BLaER1 treated with 17β-estradiol and CSF1 and Interleukin-3, amounts not matched to agents 10 nM and 100 nM (cell line): ENCODE measurements around the gene GSC.

Experiments
- H3K27ac ChIP-seq, 11 experiments: shearing (Covaris generic); formaldehyde crosslinking; 2 replicates each; pipeline ENCODE4 v1.8.1; 2022
- H3K27me3 ChIP-seq, 11 experiments: shearing (Covaris generic); formaldehyde crosslinking; 2 replicates each; pipeline ENCODE4 v1.8.1; 2022
- H3K36me3 ChIP-seq, 11 experiments: shearing (Covaris generic); formaldehyde crosslinking; 2 replicates each; pipeline ENCODE4 v1.8.1; 2022
- H3K4me1 ChIP-seq, 10 experiments: shearing (Covaris generic); formaldehyde crosslinking; 2 replicates each; pipeline ENCODE4 v1.8.1; 2022
- H3K4me2 ChIP-seq, 11 experiments: shearing (Covaris generic); formaldehyde crosslinking; 2 replicates each; pipeline ENCODE4 v1.8.1; 2022
- H3K4me3 ChIP-seq, 10 experiments: shearing (Covaris generic); formaldehyde crosslinking; 2 replicates each; pipeline ENCODE4 v1.8.1; 2022
- H3K9ac ChIP-seq, 11 experiments: shearing (Covaris generic); formaldehyde crosslinking; 2 replicates each; pipeline ENCODE4 v1.8.1; 2022
- H3K9me3 ChIP-seq, 11 experiments: shearing (Covaris generic); formaldehyde crosslinking; replicated peaks in 1 of 11; 2 replicates each; pipeline ENCODE4 v1.8.1; 2022
- H4K20me1 ChIP-seq, 11 experiments: shearing (Covaris generic); formaldehyde crosslinking; 2 replicates each; pipeline ENCODE4 v1.8.1; 2022
- Cebpa-rat ChIP-seq, 11 experiments: shearing (Covaris generic); IDR thresholded peaks; 2 replicates each; pipeline ENCODE4 v1.8.1; 2022

GSC gene

GRCh38 chr14:94773655-94774343 lies 3.9 kb upstream of the GSC start:
- H3K4me3 ChIP-seq, result no peak overlapping the region
- peaks cover 10 to 31% (median 16%) of the 10 kb centered on the region in 10 experiments for H3K4me1 ChIP-seq
- peaks cover 90 to 100% (median 96%) of the 10 kb centered on the region in 11 experiments for H3K27me3 ChIP-seq
- H3K36me3 ChIP-seq, result no peaks in the 10 kb centered on the region
- peaks cover 0 to 64% (median 51%) of the 10 kb centered on the region in 11 experiments; a peak in 17 of 22 replicates for H4K20me1 ChIP-seq
- H3K27ac ChIP-seq, result no peak overlapping the region
- H3K9me3 ChIP-seq, result peaks cover 5 to 24% (median 20%) of the 10 kb centered on the region in 11 experiments; a peak in 17 of 22 replicates
- no peak for TF ChIP-seq Cebpa-rat (IDR thresholded peaks at IDR 0.05)
- H3K4me2 ChIP-seq, result no peak overlapping the region
- H3K9ac ChIP-seq, result no peak overlapping the region

- Histone ChIP-seq H3K27me3 (peaks cover 97 to 100% (median 98%) of the 10 kb centered on the region in 11 experiments), H3K27ac (no peak overlapping the region), H3K9ac (no peak overlapping the region), H3K36me3 (no peaks in the 10 kb centered on the region), H3K4me3 (no peak overlapping the region), H3K4me2 (no peak overlapping the region), H3K9me3 (peaks cover 5 to 24% (median 20%) of the 10 kb centered on the region in 11 experiments; a peak in 17 of 22 replicates), H4K20me1 (peaks cover 0 to 65% (median 55%) of the 10 kb centered on the region in 11 experiments; a peak in 17 of 22 replicates), H3K4me1 (peaks cover 15 to 35% (median 22%) of the 10 kb centered on the region in 10 experiments)
- TF ChIP-seq Cebpa-rat (IDR thresholded peaks at IDR 0.05), result no peak
Observed at GRCh38 chr14:94773061-94773648, 3.2 kb upstream of the GSC start.

GRCh38 chr14:94772548-94772947 lies 2.6 kb upstream of the GSC start:
- no peak overlapping the region for H3K4me3 ChIP-seq
- peaks cover 5 to 24% (median 20%) of the 10 kb centered on the region in 11 experiments; a peak in 17 of 22 replicates for H3K9me3 ChIP-seq
- no peaks in the 10 kb centered on the region for H3K36me3 ChIP-seq
- no peak overlapping the region for H3K4me2 ChIP-seq
- H3K4me1 ChIP-seq, result peaks cover 15 to 36% (median 23%) of the 10 kb centered on the region in 10 experiments
- H3K27me3 ChIP-seq, result peaks cover 100% of the 10 kb centered on the region in 11 experiments
- no peak overlapping the region for H3K9ac ChIP-seq
- peaks cover 0 to 68% (median 57%) of the 10 kb centered on the region in 11 experiments; a peak in 17 of 22 replicates for H4K20me1 ChIP-seq
- TF ChIP-seq Cebpa-rat (IDR thresholded peaks at IDR 0.05), result no peak
- no peak overlapping the region for H3K27ac ChIP-seq

- peaks cover 100% of the 10 kb centered on the region in 11 experiments for H3K27me3 ChIP-seq
Observed at GRCh38 chr14:94771906-94772490, 2.1 kb upstream of the GSC start.

GRCh38 chr14:94771158-94771905 lies 1.4 kb upstream of the GSC start:
- peaks cover 100% of the 10 kb centered on the region in 11 experiments for H3K27me3 ChIP-seq
- H3K4me2 ChIP-seq, result peak overlapping the region in 1 of 11 experiments; percentile 93; a peak in 1 of 22 replicates
- H4K20me1 ChIP-seq, result peaks cover 0 to 74% (median 57%) of the 10 kb centered on the region in 11 experiments; a peak in 17 of 22 replicates
- H3K4me1 ChIP-seq, result peaks cover 15 to 34% (median 23%) of the 10 kb centered on the region in 10 experiments
- H3K9ac ChIP-seq, result no peak overlapping the region
- no peak overlapping the region for H3K27ac ChIP-seq
- H3K9me3 ChIP-seq, result peaks cover 5 to 24% (median 20%) of the 10 kb centered on the region in 11 experiments; a peak in 17 of 22 replicates
- TF ChIP-seq Cebpa-rat (IDR thresholded peaks at IDR 0.05), result no peak
- 0 out of 20 replicates have a peak overlapping the region, but pooled peaks of 1 of the 10 experiments have one; percentile 10 for H3K4me3 ChIP-seq
- H3K36me3 ChIP-seq, result no peaks in the 10 kb centered on the region

More at GRCh38 chr14:94771906-94772490, 2.1 kb upstream of the GSC start:
- Histone ChIP-seq H3K4me2 (no peak overlapping the region), H3K27ac (no peak overlapping the region), H3K36me3 (no peaks in the 10 kb centered on the region), H3K4me1 (peaks cover 15 to 36% (median 23%) of the 10 kb centered on the region in 10 experiments), H4K20me1 (peaks cover 0 to 74% (median 57%) of the 10 kb centered on the region in 11 experiments; a peak in 17 of 22 replicates), H3K4me3 (no peak overlapping the region), H3K9ac (no peak overlapping the region), H3K9me3 (peaks cover 5 to 24% (median 20%) of the 10 kb centered on the region in 11 experiments; a peak in 17 of 22 replicates)
- TF ChIP-seq Cebpa-rat (IDR thresholded peaks at IDR 0.05), result no peak

GRCh38 chr14:94770815-94771157 lies 873 bp upstream of the GSC start:
- Histone ChIP-seq H3K27me3 (peaks cover 100% of the 10 kb centered on the region in 11 experiments), H3K27ac (no peak overlapping the region), H3K36me3 (no peaks in the 10 kb centered on the region), H3K4me3 (peak overlapping the region in 4 of 10 experiments; percentile 60 to 73 (median 62); a peak in 7 of 20 replicates), H3K4me2 (peak overlapping the region in 8 of 11 experiments; percentile 90 to 99 (median 96); a peak in 13 of 22 replicates), H3K4me1 (peaks cover 15 to 28% (median 23%) of the 10 kb centered on the region in 10 experiments), H3K9me3 (peaks cover 5 to 24% (median 20%) of the 10 kb centered on the region in 11 experiments; a peak in 17 of 22 replicates), H4K20me1 (peaks cover 0 to 74% (median 57%) of the 10 kb centered on the region in 11 experiments; a peak in 17 of 22 replicates), H3K9ac (peak overlapping the region in 1 of 11 experiments; percentile 22; a peak in 2 of 22 replicates)
- no peak for TF ChIP-seq Cebpa-rat (IDR thresholded peaks at IDR 0.05)

- H3K9ac ChIP-seq, result peak overlapping the region in 1 of 11 experiments; percentile 22; a peak in 3 of 22 replicates
- no peak for TF ChIP-seq Cebpa-rat (IDR thresholded peaks at IDR 0.05)
- no peak overlapping the region for H3K27ac ChIP-seq
- H3K4me1 ChIP-seq, result peaks cover 15 to 24% (median 21%) of the 10 kb centered on the region in 10 experiments
- H3K4me3 ChIP-seq, result peak overlapping the region; percentile 54 to 73 (median 62); a peak in 19 of 20 replicates
- H3K36me3 ChIP-seq, result no peaks in the 10 kb centered on the region
- peaks cover 0 to 70% (median 54%) of the 10 kb centered on the region in 11 experiments; a peak in 17 of 22 replicates for H4K20me1 ChIP-seq
- peaks cover 5 to 24% (median 20%) of the 10 kb centered on the region in 11 experiments; a peak in 17 of 22 replicates for H3K9me3 ChIP-seq
- H3K27me3 ChIP-seq, result peaks cover 100% of the 10 kb centered on the region in 11 experiments
- H3K4me2 ChIP-seq, result peak overlapping the region; percentile 84 to 99 (median 94); a peak in 21 of 22 replicates
Observed at GRCh38 chr14:94770251-94770749, 387 bp upstream of the GSC start.
